IPS-18c (cell line): ENCODE results near the gene GRIK4.

ENCODE experiments used
- H3K4me3 ChIP-seq: 2 replicates; pipeline ENCODE4 v1.7.0; 2013; ENCODE audit warnings: low read depth, mild to moderate bottlenecking, low read length, moderate library complexity; ENCODE audit not compliant: insufficient read depth
- H3K9me3 ChIP-seq: one replicate; pipeline ENCODE4 v1.6.1; 2013; ENCODE audit warnings: mild to moderate bottlenecking, low read length, moderate library complexity; ENCODE audit not compliant: control insufficient read depth, insufficient read depth

Gene GRIK4

DNA sequence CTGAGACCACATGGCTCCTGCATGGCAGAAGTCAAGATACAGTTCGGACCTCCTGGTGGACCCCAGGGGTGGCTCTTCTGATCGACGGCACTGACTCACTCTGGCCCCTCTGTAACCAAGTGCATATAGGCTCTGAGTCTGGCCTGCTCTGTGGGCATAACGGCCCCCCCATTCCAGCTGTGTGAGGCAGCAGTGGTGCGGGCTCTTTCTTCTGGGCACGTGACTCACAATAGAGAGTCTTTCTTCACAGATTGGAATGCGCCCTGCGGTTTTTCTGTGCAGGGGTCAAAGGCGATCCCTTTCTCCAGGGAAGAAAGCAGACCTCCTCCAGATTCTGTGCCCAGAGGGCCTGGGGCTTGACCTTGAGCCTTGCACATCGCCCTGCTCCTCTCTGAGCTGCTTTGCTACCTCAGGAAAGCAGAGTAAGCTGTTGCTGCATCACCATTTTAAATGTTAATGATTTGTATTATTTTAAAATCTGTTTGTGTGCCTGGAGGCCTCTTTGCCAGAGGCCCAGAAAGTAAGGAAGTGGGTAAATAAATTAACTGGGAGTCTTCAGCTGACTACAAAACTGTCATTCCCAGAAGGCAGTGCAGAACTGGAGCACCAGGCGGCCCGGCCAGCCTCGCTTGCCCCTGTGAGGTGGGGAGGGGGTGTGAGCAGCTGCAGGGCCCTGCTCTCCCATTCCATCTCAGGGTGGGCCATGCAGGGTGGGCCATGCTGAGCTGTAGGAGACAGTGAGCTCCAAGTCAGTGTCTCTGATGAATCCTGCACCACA, 199.0 kb downstream of the GRIK4 start:
- H3K9me3 ChIP-seq = no peaks in the 10 kb centered on the region
- H3K4me3 ChIP-seq = no peak overlapping the region

DNA sequence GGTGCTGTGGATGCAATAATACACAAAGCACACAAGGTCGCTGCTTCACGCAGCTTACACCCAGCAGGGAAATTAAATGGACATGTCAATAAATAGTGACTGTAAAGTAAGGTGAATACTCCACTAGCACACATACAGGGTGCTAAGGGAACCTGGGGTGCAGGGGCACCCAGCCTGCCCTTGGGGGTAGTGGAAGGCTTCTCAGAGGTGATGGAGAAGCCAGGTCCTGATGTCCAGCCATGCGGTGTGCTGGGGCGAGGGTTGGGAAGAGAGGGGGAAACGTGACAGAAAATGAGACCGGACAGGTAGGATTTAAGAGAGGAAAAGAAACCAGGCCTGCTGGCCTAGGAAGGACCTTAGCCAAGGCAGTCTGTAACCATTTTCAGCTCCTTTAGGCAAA, 200.5 kb downstream of the GRIK4 start:
- Histone ChIP-seq H3K9me3 (no peaks in the 10 kb centered on the region), H3K4me3 (no peak overlapping the region)

GRCh38 chr11:120712881-120713280, 201.3 kb downstream of the GRIK4 start:
- Histone ChIP-seq H3K4me3 (no peak overlapping the region), H3K9me3 (no peaks in the 10 kb centered on the region)

DNA sequence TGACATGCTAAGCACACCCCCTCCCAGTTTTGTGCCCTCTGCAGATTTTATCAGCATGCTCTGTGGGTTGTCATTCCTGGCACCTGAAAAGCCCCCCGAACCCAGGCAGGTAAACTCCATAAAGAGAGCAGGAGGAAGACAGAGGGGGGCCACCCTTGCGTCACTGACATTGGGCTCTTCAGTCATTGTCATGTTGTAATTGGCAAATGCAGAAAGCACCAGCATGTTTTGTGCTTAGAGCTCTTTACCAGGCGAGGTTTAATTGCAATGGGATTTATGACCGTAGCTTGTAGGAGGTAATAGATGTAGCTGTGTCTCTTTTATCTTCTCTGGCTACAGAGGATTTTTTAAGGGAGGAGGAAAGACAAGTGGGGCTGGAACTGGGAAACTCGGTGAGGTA, 201.7 kb downstream of the GRIK4 start:
- no peaks in the 10 kb centered on the region for H3K9me3 ChIP-seq
- H3K4me3 ChIP-seq = no peak overlapping the region

GRCh38 chr11:120714438-120714837, 202.9 kb downstream of the GRIK4 start:
- Histone ChIP-seq H3K9me3 (no peaks in the 10 kb centered on the region), H3K4me3 (no peak overlapping the region)

- Histone ChIP-seq H3K4me3 (no peak overlapping the region), H3K9me3 (no peaks in the 10 kb centered on the region)
These were observed 203.7 kb downstream of the GRIK4 start for GRCh38 chr11:120715239-120715638.

GRCh38 chr11:120717042-120717441, 205.5 kb downstream of the GRIK4 start:
- Histone ChIP-seq H3K4me3 (no peak overlapping the region), H3K9me3 (no peaks in the 10 kb centered on the region)

GRCh38 chr11:120717623-120718022, 206.1 kb downstream of the GRIK4 start:
- H3K9me3 ChIP-seq = no peaks in the 10 kb centered on the region
- H3K4me3 ChIP-seq = no peak overlapping the region

DNA sequence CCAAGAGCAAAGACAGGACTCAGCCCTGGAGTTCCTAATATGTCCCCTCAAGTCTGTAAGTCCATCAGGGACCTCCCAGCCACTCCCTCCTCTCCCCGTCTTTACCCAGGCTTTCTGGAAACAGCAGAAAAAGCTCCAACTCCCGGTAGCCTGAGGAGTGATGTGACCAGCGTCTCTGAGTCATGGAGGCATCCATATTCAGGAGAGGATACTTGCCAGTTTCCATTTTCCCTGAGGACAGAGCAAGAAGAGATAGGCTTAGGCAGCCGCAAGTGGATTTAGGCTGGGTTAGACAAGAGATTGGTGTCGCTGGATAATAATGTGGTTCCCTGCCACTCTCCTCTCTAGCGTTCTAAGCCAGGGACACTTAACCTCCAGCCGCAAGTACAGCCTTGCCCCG, 206.6 kb downstream of the GRIK4 start:
- no peak overlapping the region for H3K4me3 ChIP-seq

DNA sequence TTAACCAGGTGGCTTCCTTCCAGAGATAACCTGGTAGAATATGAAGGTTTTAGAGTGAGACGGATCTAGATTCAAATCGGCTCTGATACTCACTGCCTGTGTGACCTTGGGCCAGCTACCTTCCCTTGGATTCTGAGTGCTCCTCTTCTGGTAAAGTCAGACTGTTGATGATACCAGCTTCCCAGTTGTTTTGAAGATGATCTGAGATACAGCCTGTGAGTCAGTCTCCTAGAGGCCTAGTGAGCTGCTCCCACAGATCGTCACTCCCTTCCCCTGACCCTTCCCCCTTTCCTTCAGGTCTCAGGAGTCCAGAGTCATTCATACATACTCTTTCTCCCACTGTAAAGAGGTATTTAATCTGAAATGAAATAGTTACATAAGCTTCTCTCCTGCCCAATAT, 207.8 kb downstream of the GRIK4 start:
- Histone ChIP-seq H3K9me3 (no peaks in the 10 kb centered on the region), H3K4me3 (no peak overlapping the region)

More for the DNA sequence above, 206.6 kb downstream of the GRIK4 start:
- no peaks in the 10 kb centered on the region for H3K9me3 ChIP-seq

DNA sequence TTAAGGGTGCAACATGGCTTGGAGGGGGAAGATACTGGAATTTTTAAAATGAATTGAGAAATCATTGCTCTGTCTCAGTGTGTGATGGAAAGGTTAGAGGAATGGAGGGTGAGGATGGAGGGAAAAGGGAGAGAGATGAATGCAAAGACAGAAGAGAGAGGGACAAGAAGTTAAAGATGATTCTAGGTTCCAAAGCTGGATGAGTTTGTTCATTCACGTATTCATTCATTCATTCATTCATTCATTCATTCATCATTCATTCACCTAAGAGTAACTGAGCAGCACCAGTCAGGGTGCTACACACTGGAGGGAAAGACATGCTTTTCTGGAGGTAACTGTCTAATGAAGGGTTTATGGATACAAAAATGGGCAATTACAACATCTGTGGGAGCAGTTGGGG, 209.2 kb downstream of the GRIK4 start:
- Histone ChIP-seq H3K4me3 (no peak overlapping the region), H3K9me3 (no peaks in the 10 kb centered on the region)

- H3K9me3 ChIP-seq = no peaks in the 10 kb centered on the region
- H3K4me3 ChIP-seq = no peak overlapping the region
These were observed 211.0 kb downstream of the GRIK4 start for GRCh38 chr11:120722524-120722923.

GRCh38 chr11:120723751-120724150, 212.2 kb downstream of the GRIK4 start:
- no peaks in the 10 kb centered on the region for H3K9me3 ChIP-seq
- H3K4me3 ChIP-seq = no peak overlapping the region

DNA sequence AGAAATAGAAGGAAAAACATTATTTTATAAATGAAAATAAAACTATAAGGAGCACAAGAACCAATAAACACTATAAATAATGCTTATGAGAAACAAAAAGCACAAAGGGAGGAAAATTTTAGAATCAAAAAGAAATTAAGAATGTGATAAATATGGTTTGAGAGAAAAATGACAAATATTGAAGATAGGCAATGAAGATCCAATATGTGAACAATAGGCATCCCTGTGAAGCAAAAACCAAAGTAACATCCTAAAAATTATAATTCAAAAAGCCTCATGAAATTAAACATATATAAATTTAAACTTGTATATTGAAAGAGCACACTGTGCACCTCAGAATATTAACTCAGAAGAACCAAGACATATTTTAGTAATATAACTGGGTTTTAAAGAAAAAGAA, 216.2 kb downstream of the GRIK4 start:
- Histone ChIP-seq H3K4me3 (no peak overlapping the region), H3K9me3 (no peaks in the 10 kb centered on the region)

DNA sequence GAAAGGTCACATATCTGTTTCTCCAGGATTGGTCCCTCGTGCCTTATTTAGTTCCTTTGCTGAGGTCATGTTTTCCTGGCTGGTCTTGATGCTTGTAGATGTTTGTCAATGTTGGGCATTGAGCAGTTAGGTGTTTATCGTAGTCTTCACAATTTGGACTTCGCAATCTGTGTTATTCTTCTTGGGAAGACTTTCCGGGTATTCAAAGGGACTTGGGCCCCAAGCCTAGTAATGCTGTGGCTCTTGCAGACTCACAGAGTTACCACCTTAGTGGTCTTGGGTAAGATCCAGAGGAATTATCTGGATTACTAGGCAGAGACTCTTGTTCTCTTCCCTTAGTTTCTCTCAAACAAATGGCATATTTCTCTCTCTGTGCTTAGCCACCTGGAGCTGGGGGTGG, 223.5 kb downstream of the GRIK4 start:
- no peak overlapping the region for H3K4me3 ChIP-seq
- no peaks in the 10 kb centered on the region for H3K9me3 ChIP-seq

GRCh38 chr11:120738516-120739046, 227.0 kb downstream of the GRIK4 start:
- no peak overlapping the region for H3K4me3 ChIP-seq
- H3K9me3 ChIP-seq = no peaks in the 10 kb centered on the region

GRCh38 chr11:120739780-120740179, 228.2 kb downstream of the GRIK4 start:
- H3K9me3 ChIP-seq = no peaks in the 10 kb centered on the region
- H3K4me3 ChIP-seq = no peak overlapping the region

GRCh38 chr11:120740380-120740779, 228.8 kb downstream of the GRIK4 start:
- no peak overlapping the region for H3K4me3 ChIP-seq
- H3K9me3 ChIP-seq = no peaks in the 10 kb centered on the region
